Measurements from ENCODE around the gene MRE11.

DNA sequence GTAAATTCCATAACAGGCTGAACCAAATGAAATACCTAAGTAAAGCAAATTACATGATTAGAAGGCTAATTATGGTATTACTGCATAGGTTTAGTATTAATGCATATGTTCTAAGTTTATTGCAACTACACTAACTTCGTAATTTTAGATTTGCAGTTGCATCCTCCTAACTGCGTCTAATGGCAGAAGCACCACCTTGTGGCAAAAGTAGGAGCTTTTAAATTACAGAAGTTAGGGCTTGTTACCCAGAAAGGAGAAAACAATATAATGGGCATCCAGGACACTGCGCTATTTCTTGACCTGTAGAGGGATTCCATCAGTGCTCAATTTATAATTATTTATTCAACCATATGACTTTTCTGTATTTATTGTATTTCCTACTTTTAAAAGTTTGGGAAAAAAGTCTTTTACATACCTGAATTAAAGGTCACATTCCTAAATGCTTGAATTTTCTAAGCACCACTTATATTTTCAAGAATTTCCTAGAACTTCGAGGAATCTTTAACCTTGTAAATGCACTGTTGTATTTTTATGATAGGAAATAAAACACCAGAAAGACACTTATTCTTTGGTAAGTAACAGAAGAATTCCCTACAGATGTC is 76.2 kb downstream of the MRE11 start:
- TF ChIP-seq TCF7L2 (IDR thresholded peaks at IDR 0.05; ENCODE audit: borderline replicate concordance, low read depth, low read length) = no peak
- TF ChIP-seq, protein P1, sequence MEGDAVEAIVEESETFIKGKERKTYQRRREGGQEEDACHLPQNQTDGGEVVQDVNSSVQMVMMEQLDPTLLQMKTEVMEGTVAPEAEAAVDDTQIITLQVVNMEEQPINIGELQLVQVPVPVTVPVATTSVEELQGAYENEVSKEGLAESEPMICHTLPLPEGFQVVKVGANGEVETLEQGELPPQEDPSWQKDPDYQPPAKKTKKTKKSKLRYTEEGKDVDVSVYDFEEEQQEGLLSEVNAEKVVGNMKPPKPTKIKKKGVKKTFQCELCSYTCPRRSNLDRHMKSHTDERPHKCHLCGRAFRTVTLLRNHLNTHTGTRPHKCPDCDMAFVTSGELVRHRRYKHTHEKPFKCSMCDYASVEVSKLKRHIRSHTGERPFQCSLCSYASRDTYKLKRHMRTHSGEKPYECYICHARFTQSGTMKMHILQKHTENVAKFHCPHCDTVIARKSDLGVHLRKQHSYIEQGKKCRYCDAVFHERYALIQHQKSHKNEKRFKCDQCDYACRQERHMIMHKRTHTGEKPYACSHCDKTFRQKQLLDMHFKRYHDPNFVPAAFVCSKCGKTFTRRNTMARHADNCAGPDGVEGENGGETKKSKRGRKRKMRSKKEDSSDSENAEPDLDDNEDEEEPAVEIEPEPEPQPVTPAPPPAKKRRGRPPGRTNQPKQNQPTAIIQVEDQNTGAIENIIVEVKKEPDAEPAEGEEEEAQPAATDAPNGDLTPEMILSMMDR (tag by site-specific recombination; IDR thresholded peaks at IDR 0.05) = no peak
- TF ChIP-seq, protein P2, sequence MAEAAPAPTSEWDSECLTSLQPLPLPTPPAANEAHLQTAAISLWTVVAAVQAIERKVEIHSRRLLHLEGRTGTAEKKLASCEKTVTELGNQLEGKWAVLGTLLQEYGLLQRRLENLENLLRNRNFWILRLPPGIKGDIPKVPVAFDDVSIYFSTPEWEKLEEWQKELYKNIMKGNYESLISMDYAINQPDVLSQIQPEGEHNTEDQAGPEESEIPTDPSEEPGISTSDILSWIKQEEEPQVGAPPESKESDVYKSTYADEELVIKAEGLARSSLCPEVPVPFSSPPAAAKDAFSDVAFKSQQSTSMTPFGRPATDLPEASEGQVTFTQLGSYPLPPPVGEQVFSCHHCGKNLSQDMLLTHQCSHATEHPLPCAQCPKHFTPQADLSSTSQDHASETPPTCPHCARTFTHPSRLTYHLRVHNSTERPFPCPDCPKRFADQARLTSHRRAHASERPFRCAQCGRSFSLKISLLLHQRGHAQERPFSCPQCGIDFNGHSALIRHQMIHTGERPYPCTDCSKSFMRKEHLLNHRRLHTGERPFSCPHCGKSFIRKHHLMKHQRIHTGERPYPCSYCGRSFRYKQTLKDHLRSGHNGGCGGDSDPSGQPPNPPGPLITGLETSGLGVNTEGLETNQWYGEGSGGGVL (tag by site-specific recombination; IDR thresholded peaks at IDR 0.05) = no peak
- TF ChIP-seq BCL11B (tag by site-specific recombination; IDR thresholded peaks at IDR 0.05; ENCODE audit: low read depth) = no peak
- TF ChIP-seq KLF1 (tag by site-specific recombination; IDR thresholded peaks at IDR 0.05) = no peak
- no peak for TF ChIP-seq EGR2 (tag by site-specific recombination; IDR thresholded peaks at IDR 0.05; ENCODE audit: low read depth)
- no peak for TF ChIP-seq ZNF623 (tag by site-specific recombination; IDR thresholded peaks at IDR 0.05)
